Panc1 (cell line): ENCODE results near the gene CSMD2.

ENCODE experiments used
- POLR2AphosphoS5 ChIP-seq: IDR thresholded peaks from 2 replicates; pipeline ENCODE4 v1.6.1; 2012; ENCODE audit warnings: mild to moderate bottlenecking, low read depth, low read length, moderate library complexity
- SIN3A ChIP-seq: IDR thresholded peaks from 2 replicates; pipeline ENCODE4 v1.6.1; 2012; ENCODE audit warnings: low read depth, mild to moderate bottlenecking, low read length, moderate library complexity, borderline replicate concordance; ENCODE audit not compliant: insufficient read depth
- TCF7L2 ChIP-seq: IDR thresholded peaks from 2 replicates; pipeline ENCODE4 v1.6.1; 2011; ENCODE audit warnings: mild to moderate bottlenecking, low read depth, low read length, inconsistent platforms
- TF ChIP-seq, protein P1 (sequence below): fragments of 450-650 bp; IDR thresholded peaks from 2 replicates; pipeline ENCODE4 v1.5.1; 2017; ENCODE audit warnings: mild to moderate bottlenecking
- TF ChIP-seq, protein P2 (sequence below), 2 experiments: IDR thresholded peaks; 2 replicates each; pipeline ENCODE4 v1.6.1; 2011 to 2012; ENCODE audit warnings: low read depth in 2 of 2, control low read depth in 1 of 2, low read length in 1 of 2, mild to moderate bottlenecking in 1 of 2, moderate library complexity in 1 of 2; ENCODE audit not compliant: insufficient read depth in 1 of 2

DNA sequence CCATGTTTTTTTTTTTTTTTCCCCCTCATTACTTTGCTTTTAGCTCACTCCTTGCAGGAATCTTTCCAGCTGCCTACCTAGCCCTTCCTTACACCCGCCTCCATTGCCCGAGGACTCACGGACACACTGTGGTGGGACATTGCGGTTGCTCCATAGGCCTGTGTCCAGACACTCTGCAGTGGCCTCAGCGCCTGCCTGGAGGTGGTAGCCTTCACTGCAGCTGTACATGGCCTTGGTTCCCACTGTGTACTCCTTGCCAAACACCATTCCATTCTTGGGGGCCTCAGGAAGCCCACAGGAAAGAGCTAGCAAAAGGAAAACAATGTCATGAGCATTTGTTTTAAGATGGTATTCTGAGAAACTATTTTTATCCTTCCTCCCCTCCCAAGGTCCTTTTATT, 592.6 kb downstream of the CSMD2 start:
- TF ChIP-seq, protein P1, sequence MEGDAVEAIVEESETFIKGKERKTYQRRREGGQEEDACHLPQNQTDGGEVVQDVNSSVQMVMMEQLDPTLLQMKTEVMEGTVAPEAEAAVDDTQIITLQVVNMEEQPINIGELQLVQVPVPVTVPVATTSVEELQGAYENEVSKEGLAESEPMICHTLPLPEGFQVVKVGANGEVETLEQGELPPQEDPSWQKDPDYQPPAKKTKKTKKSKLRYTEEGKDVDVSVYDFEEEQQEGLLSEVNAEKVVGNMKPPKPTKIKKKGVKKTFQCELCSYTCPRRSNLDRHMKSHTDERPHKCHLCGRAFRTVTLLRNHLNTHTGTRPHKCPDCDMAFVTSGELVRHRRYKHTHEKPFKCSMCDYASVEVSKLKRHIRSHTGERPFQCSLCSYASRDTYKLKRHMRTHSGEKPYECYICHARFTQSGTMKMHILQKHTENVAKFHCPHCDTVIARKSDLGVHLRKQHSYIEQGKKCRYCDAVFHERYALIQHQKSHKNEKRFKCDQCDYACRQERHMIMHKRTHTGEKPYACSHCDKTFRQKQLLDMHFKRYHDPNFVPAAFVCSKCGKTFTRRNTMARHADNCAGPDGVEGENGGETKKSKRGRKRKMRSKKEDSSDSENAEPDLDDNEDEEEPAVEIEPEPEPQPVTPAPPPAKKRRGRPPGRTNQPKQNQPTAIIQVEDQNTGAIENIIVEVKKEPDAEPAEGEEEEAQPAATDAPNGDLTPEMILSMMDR: no peak
- no peak for TF ChIP-seq POLR2AphosphoS5
- TF ChIP-seq SIN3A: no peak
- TF ChIP-seq, protein P2, sequence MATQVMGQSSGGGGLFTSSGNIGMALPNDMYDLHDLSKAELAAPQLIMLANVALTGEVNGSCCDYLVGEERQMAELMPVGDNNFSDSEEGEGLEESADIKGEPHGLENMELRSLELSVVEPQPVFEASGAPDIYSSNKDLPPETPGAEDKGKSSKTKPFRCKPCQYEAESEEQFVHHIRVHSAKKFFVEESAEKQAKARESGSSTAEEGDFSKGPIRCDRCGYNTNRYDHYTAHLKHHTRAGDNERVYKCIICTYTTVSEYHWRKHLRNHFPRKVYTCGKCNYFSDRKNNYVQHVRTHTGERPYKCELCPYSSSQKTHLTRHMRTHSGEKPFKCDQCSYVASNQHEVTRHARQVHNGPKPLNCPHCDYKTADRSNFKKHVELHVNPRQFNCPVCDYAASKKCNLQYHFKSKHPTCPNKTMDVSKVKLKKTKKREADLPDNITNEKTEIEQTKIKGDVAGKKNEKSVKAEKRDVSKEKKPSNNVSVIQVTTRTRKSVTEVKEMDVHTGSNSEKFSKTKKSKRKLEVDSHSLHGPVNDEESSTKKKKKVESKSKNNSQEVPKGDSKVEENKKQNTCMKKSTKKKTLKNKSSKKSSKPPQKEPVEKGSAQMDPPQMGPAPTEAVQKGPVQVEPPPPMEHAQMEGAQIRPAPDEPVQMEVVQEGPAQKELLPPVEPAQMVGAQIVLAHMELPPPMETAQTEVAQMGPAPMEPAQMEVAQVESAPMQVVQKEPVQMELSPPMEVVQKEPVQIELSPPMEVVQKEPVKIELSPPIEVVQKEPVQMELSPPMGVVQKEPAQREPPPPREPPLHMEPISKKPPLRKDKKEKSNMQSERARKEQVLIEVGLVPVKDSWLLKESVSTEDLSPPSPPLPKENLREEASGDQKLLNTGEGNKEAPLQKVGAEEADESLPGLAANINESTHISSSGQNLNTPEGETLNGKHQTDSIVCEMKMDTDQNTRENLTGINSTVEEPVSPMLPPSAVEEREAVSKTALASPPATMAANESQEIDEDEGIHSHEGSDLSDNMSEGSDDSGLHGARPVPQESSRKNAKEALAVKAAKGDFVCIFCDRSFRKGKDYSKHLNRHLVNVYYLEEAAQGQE (IDR thresholded peaks at IDR 0.05; ENCODE audit: insufficient read depth in 1 of 2, low read depth in 2 of 2, low read length in 1 of 2): no peak
- no peak for TF ChIP-seq TCF7L2
